ENCODE measurements around the gene ZNF850. TPM values are rescaled to one million over a fixed set of nuclear protein-coding genes. Genes with fewer than 3 reads are reported as not detected.

The ZNF850 gene
- total and polyA plus RNA-seq, 2 of the 8 experiments (the other 6 are each of a cell fraction or from before 2014, with no cell fraction given) = 6.7 to 21.2 TPM

- no peak for TF ChIP-seq JUND (IDR thresholded peaks at IDR 0.05; ENCODE audit: low read length)
- peak; percentile 60; the same call in 1 of the 2 replicates for TF ChIP-seq PHF8 (conservative IDR thresholded peaks at IDR 0.05; ENCODE audit: low read depth, low read length)
- TF ChIP-seq YY1 (IDR thresholded peaks at IDR 0.05; ENCODE audit: low read depth, low read length) = no peak
- no peak for TF ChIP-seq RFX5 (IDR thresholded peaks at IDR 0.05; ENCODE audit: borderline replicate concordance, low read depth, low read length)
- TF ChIP-seq TCF12 (IDR thresholded peaks at IDR 0.05; ENCODE audit: low read depth, low read length) = no peak
- TF ChIP-seq SIRT6 (IDR thresholded peaks at IDR 0.05; ENCODE audit: low read length) = no peak
- no peak for TF ChIP-seq SUZ12 (IDR thresholded peaks at IDR 0.05; ENCODE audit: low read length)
- no peak for TF ChIP-seq CHD1 (IDR thresholded peaks at IDR 0.05; ENCODE audit: low read depth, low read length)
- TF ChIP-seq SP2 (IDR thresholded peaks at IDR 0.05; ENCODE audit: low read length) = no peak
- peak; percentile 63 for TF ChIP-seq TAF7 (optimal IDR thresholded peaks at IDR 0.05; ENCODE audit: borderline replicate concordance, low read depth, low read length)
- TF ChIP-seq CHD2 (IDR thresholded peaks at IDR 0.05; ENCODE audit: low read length) = peak; percentile 98
- TF ChIP-seq EZH2 (IDR thresholded peaks at IDR 0.05; ENCODE audit: low read depth, low read length, severe bottlenecking) = no peak
- peak; percentile 97 for TF ChIP-seq KDM4A (IDR thresholded peaks at IDR 0.05; ENCODE audit: low read depth, low read length, severe bottlenecking)
- peak; percentile 87 for TF ChIP-seq BRCA1 (IDR thresholded peaks at IDR 0.05; ENCODE audit: low read depth, low read length)
- no peak for TF ChIP-seq USF2 (IDR thresholded peaks at IDR 0.05; ENCODE audit: low read length)
- TF ChIP-seq ZNF274 (IDR thresholded peaks at IDR 0.05; ENCODE audit: borderline replicate concordance, extremely low read depth, low read length) = no peak
- TF ChIP-seq RBBP5 (IDR thresholded peaks at IDR 0.05; ENCODE audit: borderline replicate concordance, low read depth, low read length) = peak; percentile 81; the same call in 1 of the 2 replicates
- TF ChIP-seq POLR2A (IDR thresholded peaks at IDR 0.05; ENCODE audit: control extremely low read depth in 1 of 2, low read depth in 2 of 2, low read length in 2 of 2) = peak; percentile 66 to 67; a peak in 2 of 3 replicates
- no peak for TF ChIP-seq POU5F1 (IDR thresholded peaks at IDR 0.05; ENCODE audit: low read depth, low read length)
- no peak for TF ChIP-seq RNF2 (IDR thresholded peaks at IDR 0.05; ENCODE audit: borderline replicate concordance, low read depth, low read length, missing control alignments, poor library complexity, severe bottlenecking)
- TF ChIP-seq SP1 (IDR thresholded peaks at IDR 0.05; ENCODE audit: low read depth, low read length) = no peak
- peak; percentile 61 to 71; a peak in 1 of 4 replicates for TF ChIP-seq SIN3A (conservative IDR thresholded peaks at IDR 0.05 in 1 of 2, IDR thresholded peaks at IDR 0.05 in 1 of 2; ENCODE audit: low read depth in 1 of 2, low read length in 2 of 2)
- TF ChIP-seq HDAC6 (IDR thresholded peaks at IDR 0.05; ENCODE audit: low read depth, low read length) = no peak
Observed at GRCh38 chr19:36772311-36773222, at the start of gene ZNF850 (continued).

Measured in H1 (cell line).